GM21390 (cell line): ENCODE measurements around the gene NLRP12.
"Not testable (repeated sequence)": the region's sequence is repeated elsewhere in the genome, so short reads cannot be mapped to it uniquely, and the experiment has no call there.

Experiments used
- ATAC-seq: cut with Tn5 transposase; IDR thresholded peaks from one replicate; pipeline ENCODE4 v1.9.1; 2021; ENCODE audit not compliant: unreplicated experiment

NLRP12 gene

DNA sequence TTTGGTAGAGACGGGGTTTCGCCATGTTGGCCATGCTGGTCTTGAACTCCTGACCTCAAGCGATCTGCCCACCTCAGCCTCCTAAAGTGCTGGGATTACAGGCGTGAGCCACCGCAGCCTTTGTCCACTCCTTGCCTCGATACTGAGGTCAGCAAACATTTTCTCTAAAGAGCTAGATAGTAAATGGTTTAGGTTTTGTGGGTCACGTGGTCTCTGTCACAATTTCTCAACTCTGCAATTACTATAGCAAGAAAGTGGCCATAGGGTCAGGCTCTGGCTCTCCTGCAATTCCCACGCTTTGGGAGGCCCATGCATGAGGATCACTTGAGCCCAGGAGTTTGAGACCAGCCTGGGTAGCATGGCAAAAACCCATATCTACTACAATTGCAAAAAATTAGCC, 42.8 kb downstream of the NLRP12 start:
- not testable (repeated sequence) for ATAC-seq

DNA sequence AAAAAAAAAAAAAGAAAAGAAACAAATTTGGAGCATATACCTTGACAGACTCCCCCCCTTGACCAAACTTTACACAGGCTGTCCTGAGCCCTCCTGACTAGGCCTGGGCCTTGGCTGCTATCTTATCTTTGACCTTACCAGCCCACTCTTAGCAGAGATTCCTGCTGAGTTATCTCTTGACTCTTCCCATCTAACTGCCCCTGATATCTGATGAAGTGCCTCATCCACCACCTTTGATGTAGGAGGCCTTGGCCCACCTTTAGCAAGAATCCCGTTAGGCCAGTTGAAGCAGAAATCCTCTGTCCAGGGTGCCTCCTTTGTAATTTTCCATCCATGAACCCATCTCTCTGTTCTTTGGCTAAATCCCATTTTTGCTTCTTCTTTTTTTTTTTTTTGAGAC, 43.6 kb downstream of the NLRP12 start:
- no peak for ATAC-seq

DNA sequence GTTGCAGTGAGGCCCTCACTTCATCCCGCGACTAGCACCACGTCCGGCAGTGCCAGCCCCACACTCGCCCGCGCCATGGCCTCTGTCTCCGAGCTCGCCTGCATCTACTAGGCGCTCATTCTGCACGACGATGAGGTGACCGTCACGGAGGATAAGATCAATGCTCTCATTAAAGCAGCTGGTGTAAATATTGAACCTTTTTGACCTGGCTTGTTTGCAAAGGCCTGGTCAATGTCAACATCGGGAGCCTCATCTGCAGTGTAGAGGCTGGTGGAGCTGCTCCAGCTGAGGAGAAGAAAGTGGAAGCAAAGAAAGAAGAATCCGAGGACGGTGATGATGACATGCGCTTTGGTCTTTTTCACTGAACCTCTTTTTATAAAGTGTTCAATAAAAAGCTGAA, 48.6 kb downstream of the NLRP12 start:
- no peak for ATAC-seq

DNA sequence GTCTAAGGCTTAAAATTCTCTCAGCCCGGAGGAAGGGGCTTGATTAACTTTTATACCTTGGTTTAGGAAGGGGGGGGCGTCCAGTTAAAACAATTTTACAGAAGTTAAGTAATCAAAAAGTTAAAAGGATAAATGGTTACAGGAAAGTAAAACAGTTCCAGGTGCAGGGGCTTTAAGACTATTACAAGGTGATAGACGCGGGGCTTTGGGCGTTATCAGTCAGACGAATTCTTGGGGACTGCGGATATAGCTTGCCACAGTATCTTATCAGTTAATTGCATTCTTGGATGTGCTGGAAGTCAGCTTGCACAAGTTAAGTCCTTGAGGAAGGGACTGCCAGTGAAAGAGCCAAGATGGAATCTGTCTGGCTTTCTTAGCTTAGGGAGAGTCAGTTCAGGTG, 49.6 kb downstream of the NLRP12 start:
- not testable (repeated sequence) for ATAC-seq

DNA sequence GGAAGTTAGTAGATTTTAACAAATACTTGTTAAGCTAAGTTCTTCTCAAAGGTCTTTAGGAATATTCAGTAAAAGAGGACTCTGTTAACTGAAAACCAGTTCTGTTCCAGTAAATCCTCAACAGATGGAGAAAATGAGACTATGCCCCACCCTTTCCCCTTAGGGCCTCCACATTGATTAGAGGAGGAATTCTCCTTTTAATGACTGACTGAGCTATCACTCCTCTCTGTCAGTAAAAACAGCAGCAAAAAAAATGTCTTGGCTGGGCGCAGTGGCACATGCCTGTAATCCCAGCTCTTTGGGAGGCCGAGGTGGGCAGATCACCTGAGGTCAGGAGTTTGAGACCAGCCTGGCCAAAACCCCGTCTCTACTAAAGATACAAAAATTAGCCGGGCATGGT, 50.1 kb downstream of the NLRP12 start:
- ATAC-seq, result no peak

DNA sequence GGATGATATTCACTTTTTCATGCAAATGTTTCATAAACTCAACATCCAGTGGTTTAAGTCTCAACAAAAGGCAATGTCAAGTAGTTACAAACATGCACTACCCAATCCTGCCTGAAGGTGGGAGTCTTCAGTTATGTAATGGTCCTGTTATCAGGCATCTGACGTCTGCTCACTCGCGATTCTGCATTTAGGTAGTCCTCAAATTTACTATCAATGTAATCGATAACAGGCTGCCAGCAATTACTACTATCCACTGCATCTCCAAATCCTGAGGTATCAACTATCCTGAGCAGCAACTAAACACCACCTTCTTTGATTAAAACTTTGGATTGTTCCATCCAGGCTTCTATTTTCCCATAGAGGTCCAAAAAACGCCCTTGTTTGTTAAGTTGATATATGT, 51.2 kb downstream of the NLRP12 start:
- no peak for ATAC-seq

DNA sequence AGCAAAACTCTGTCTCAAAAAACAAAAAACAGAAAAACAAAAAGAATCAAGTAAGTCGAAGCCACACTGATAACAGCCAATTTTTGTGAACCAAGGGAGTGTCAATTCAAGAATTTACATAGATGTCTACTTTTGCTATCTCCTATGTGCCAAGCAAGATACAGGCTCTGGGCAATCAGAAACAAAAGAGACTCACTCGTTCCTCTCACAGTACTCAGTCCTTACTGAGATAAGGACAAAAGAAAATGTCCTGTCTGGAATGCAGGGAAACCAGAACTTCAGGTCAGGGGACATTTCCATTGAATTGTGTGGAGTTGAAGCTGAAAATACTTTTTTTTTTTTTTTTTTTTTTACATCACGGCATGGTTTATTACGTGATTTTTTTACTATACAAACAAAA, 53.0 kb downstream of the NLRP12 start:
- no peak for ATAC-seq

DNA sequence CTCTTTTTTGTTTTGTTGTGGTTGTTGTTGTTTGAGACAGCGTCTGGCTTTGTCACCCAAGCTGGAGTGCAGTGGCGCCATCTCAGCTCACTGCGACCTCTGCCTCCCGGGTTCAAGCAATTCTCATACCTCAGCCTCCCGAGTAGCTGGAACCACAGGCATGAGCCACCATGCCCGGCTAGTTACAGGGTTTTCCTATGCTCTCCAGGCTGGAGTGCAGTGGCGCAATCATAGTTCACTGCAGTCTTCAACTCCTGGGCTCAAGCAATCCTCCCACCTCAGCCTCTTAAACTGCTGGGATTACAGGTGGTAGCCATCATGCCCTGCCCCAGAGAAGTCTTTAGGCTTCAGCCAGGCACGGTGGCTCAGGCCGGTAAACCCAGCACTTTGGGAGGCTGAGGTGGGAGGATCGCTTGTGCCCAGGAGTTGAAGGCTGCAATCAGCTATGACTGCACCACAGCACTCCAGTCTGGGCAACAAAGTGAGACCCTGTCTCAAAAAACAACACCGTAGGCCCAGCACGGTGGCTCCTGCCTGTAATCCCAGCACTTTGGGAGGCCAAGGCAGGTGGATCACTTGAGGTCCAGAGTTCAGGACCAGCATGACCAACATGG, 54.3 kb downstream of the NLRP12 start:
- not testable (repeated sequence) for ATAC-seq

DNA sequence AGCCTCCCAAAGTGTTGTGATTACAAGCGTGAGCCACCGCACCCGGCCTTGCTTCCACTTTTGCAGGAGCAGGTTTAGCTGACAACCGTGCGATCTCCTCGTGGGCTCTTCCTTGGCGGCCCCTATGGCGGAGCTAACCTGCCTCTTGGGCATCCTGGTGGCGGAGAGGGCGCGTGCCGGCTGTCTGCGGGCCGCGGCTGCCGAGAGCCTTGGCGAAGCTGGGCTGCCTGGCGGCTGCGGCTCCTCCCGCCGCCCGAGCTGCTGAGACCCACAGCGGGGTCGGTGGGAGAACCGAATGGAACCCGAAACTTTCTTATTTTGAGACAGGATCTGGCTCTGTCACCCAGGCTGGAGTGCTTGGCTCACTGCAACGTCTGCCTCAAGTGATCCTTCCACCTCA, 55.7 kb downstream of the NLRP12 start:
- ATAC-seq, result no peak

DNA sequence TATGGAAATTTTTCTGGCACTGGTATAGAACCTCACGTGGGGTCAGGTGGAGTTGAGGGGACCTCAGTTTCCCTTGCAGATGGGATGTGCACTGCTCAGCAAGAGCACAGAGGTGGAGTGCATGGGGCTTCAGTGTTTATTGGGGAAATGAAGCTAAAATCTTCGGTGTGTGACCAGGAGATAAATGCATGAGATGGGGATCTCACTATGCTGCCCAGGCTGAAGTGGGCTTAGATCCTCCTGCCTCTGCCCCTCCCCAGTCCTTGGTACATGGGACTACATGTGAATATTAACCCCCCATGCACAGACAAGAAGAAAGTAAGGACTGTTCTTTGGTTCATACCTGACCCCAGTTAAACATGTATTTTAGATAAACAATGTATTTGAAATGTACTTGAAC, 65.1 kb downstream of the NLRP12 start:
- not testable (repeated sequence) for ATAC-seq
